H1 (cell line): ENCODE results near the gene ZC3H11A. TPM values are rescaled to one million over a fixed set of nuclear protein-coding genes. Genes with fewer than 3 reads are reported as not detected.

Experiments used
- CTCF ChIA-PET: fragments of 300-600 bp; sonication (Branson Sonifier 250); formaldehyde crosslinking; loops from one replicate; lab custom pipeline; 2021; ENCODE audit not compliant: partially characterized antibody; lab: Charles Lee
- POLR2A ChIA-PET: fragments of 300-600 bp; sonication (Branson Sonifier 250); formaldehyde crosslinking; loops from one replicate; lab custom pipeline; 2021; ENCODE audit warnings: inconsistent platforms; ENCODE audit not compliant: partially characterized antibody; lab: Charles Lee
- DNase-seq, 2 experiments: peaks; one replicate each; pipeline versions ENCODE4 v3.0.0 to v3.0.0-alpha.2; 2010 to 2022; ENCODE audit warnings: low spot score in 2 of 2, low read depth in 1 of 2, mixed read lengths in 1 of 2
- FAIRE-seq: peaks from 2 replicates; lab custom pipeline; 2011; peaks lifted over from hg19 to GRCh38; lab: Jason Lieb, UNC
- H2AFZ ChIP-seq: 2 replicates; pipeline ENCODE4 v1.8.1; 2012; ENCODE audit warnings: low read length, inconsistent platforms
- H2AK5ac ChIP-seq: 2 replicates; pipeline ENCODE4 v1.6.1; 2013; ENCODE audit warnings: low read depth, low read length
- H2BK120ac ChIP-seq: replicated peaks from 2 replicates; pipeline ENCODE3; 2013; ENCODE audit warnings: low read depth, low read length, inconsistent platforms
- H2BK12ac ChIP-seq: 2 replicates; pipeline ENCODE4 v1.6.1; 2013; ENCODE audit warnings: low read depth, low read length
- H2BK15ac ChIP-seq: 2 replicates; pipeline ENCODE4 v1.6.1; 2013; ENCODE audit warnings: low read length
- H2BK20ac ChIP-seq: 2 replicates; pipeline ENCODE4 v1.6.1; 2013; ENCODE audit warnings: low read length
- H2BK5ac ChIP-seq: 2 replicates; pipeline ENCODE4 v1.6.1; 2013; ENCODE audit warnings: low read depth, low read length
- H3K14ac ChIP-seq: 2 replicates; pipeline ENCODE4 v1.6.1; 2013; ENCODE audit warnings: inconsistent platforms; ENCODE audit not compliant: insufficient read length
- H3K18ac ChIP-seq: 2 replicates; pipeline ENCODE4 v1.6.1; 2013; ENCODE audit warnings: low read length; ENCODE audit errors: extremely low read depth
- H3K23ac ChIP-seq: 2 replicates; pipeline ENCODE4 v1.6.1; 2013; ENCODE audit warnings: inconsistent platforms; ENCODE audit not compliant: insufficient read length
- H3K23me2 ChIP-seq: 2 replicates; pipeline ENCODE4 v1.6.1; 2013; ENCODE audit warnings: low read depth, low read length
- H3K27ac ChIP-seq: 2 replicates; pipeline ENCODE4 v1.6.1; 2011; ENCODE audit warnings: low read depth, low read length, inconsistent platforms
- H3K27me3 ChIP-seq, 4 experiments: replicated peaks in 1 of 4; 1 replicate in 1 of 4; 2 replicates in 3 of 4; pipeline versions ENCODE4 v1.6.1 to v1.8.1; 2011 to 2013; ENCODE audit warnings: low read length in 3 of 4, mild to moderate bottlenecking in 3 of 4, inconsistent platforms in 2 of 4, mixed read lengths in 2 of 4, moderate library complexity in 1 of 4; ENCODE audit not compliant: control insufficient read depth in 3 of 4, insufficient read depth in 3 of 4; ENCODE audit errors: extremely low read depth in 1 of 4
- H3K36me3 ChIP-seq, 4 experiments: 2 replicates each; pipeline versions ENCODE4 v1.6.1 to v1.8.1; 2011 to 2013; ENCODE audit warnings: mild to moderate bottlenecking in 4 of 4, low read length in 3 of 4, moderate library complexity in 2 of 4, control low read depth in 1 of 4, inconsistent platforms in 1 of 4; ENCODE audit not compliant: insufficient read depth in 4 of 4, control insufficient read depth in 2 of 4
- H3K4ac ChIP-seq: replicated peaks from 2 replicates; pipeline ENCODE3; 2013; ENCODE audit warnings: low read length, low read depth, mixed read lengths, inconsistent platforms; ENCODE audit not compliant: insufficient read length
- H3K4me1 ChIP-seq, 4 experiments: replicated peaks in 1 of 4; 1 replicate in 1 of 4; 2 replicates in 3 of 4; pipeline versions ENCODE4 v1.6.1 to v1.8.1; 2011 to 2013; ENCODE audit warnings: low read length in 3 of 4, inconsistent platforms in 2 of 4, mixed read lengths in 1 of 4; ENCODE audit not compliant: insufficient read depth in 4 of 4, control insufficient read depth in 3 of 4
- H3K4me2 ChIP-seq, 2 experiments: 2 replicates each; pipeline versions ENCODE4 v1.6.1 to v1.8.1; 2011 to 2013; ENCODE audit warnings: low read depth in 2 of 2, low read length in 2 of 2, control low read depth in 1 of 2, inconsistent platforms in 1 of 2, mild to moderate bottlenecking in 1 of 2; ENCODE audit not compliant: insufficient read depth in 1 of 2
- H3K4me3 ChIP-seq, 4 experiments: fragments of 200-600, 300-600 bp in 1 of 4; sonication (generic), shearing (Covaris generic), sonication (Bioruptor Twin) in 1 of 4; 2 replicates each; pipeline versions ENCODE4 v1.5.1 to v1.8.1; 2011 to 2016; ENCODE audit warnings: low read length in 4 of 4, low read depth in 3 of 4, control low read depth in 2 of 4, inconsistent platforms in 2 of 4, mild to moderate bottlenecking in 2 of 4, mixed read lengths in 1 of 4, moderate library complexity in 1 of 4; ENCODE audit not compliant: insufficient read depth in 2 of 4; ENCODE audit errors: extremely low read depth in 1 of 4
- H3K56ac ChIP-seq: replicated peaks from 2 replicates; pipeline ENCODE3; 2013; ENCODE audit warnings: low read depth, mild to moderate bottlenecking, mixed read lengths, low read length, inconsistent platforms; ENCODE audit not compliant: insufficient read length
- H3K79me1 ChIP-seq: 2 replicates; pipeline ENCODE4 v1.6.1; 2013; ENCODE audit warnings: low read depth, low read length, control low read depth
- H3K79me2 ChIP-seq, 2 experiments: 2 replicates each; pipeline versions ENCODE4 v1.6.1 to v1.8.1; 2012 to 2013; ENCODE audit warnings: low read length in 2 of 2, mild to moderate bottlenecking in 2 of 2, inconsistent platforms in 1 of 2; ENCODE audit not compliant: insufficient read depth in 2 of 2, control insufficient read depth in 1 of 2
- H3K9ac ChIP-seq, 4 experiments: replicated peaks in 1 of 4; 1 replicate in 1 of 4; 2 replicates in 3 of 4; pipeline versions ENCODE4 v1.6.1 to v1.8.1; 2011 to 2013; ENCODE audit warnings: low read depth in 3 of 4, low read length in 3 of 4, control low read depth in 2 of 4, mild to moderate bottlenecking in 2 of 4, moderate library complexity in 2 of 4, inconsistent platforms in 1 of 4; ENCODE audit errors: extremely low read depth in 1 of 4
- H3K9me3 ChIP-seq, 2 experiments: 2 replicates each; pipeline versions ENCODE4 v1.6.1 to v1.8.1; 2012 to 2013; ENCODE audit warnings: mild to moderate bottlenecking in 2 of 2, moderate library complexity in 2 of 2, control low read depth in 1 of 2, inconsistent platforms in 1 of 2, low read depth in 1 of 2, low read length in 1 of 2, mixed read lengths in 1 of 2; ENCODE audit not compliant: insufficient read depth in 2 of 2
- H4K20me1 ChIP-seq, 2 experiments: replicated peaks in 1 of 2; 2 replicates each; pipeline versions ENCODE3 to v1.8.1; 2011 to 2013; ENCODE audit warnings: inconsistent platforms in 2 of 2, low read length in 2 of 2, mild to moderate bottlenecking in 1 of 2; ENCODE audit not compliant: insufficient read depth in 2 of 2, control insufficient read depth in 1 of 2
- H4K5ac ChIP-seq: 2 replicates; pipeline ENCODE4 v1.6.1; 2013; ENCODE audit warnings: low read length, low read depth, mixed read lengths, inconsistent platforms; ENCODE audit not compliant: insufficient read length
- H4K8ac ChIP-seq: 2 replicates; pipeline ENCODE4 v1.8.0; 2013; ENCODE audit warnings: mild to moderate bottlenecking, moderate library complexity, low read length, inconsistent platforms; ENCODE audit not compliant: insufficient read depth; ENCODE audit errors: extremely low read depth
- H4K91ac ChIP-seq: replicated peaks from 2 replicates; pipeline ENCODE3; 2013; ENCODE audit warnings: low read length, mixed read lengths, inconsistent platforms; ENCODE audit not compliant: insufficient read length
- CBX5 ChIP-seq: fragments of 300-800, 300-1000 bp; sonication (generic); IDR thresholded peaks from 2 replicates; pipeline ENCODE4 v1.7.1; 2016; ENCODE audit warnings: antibody characterized with exemption, low read length, low read depth
- JUND ChIP-seq: IDR thresholded peaks from 2 replicates; pipeline ENCODE4 v1.6.1; 2011; ENCODE audit warnings: mild to moderate bottlenecking, improper control_type of control experiment, low read length
- WGBS, 2 experiments: shearing (Covaris generic) in 1 of 2; methylation state at CpG; one replicate each; pipeline versions ENCODE4 v1.1.6 to v1.1.7; 2013 to 2015; ENCODE audit warnings: low lambda C conversion rate in 2 of 2, mixed read lengths in 2 of 2, inconsistent platforms in 1 of 2, low coverage in 1 of 2, missing lambda C conversion rate in 1 of 2; ENCODE audit not compliant: insufficient replicate concordance in 2 of 2, insufficient coverage in 1 of 2, insufficient read length in 1 of 2; ENCODE audit errors: extremely low coverage in 1 of 2, missing lambda C conversion rate in 1 of 2; 5-methylcytosine and 5-hydroxymethylcytosine counted together
- polyA plus RNA-seq, 7 experiments: library from polyadenylated mRNA; depleted of rRNA in 3 of 7; stranded (reverse) in 5 of 7; unstranded in 2 of 7; fragments of >200 nt in 5 of 7; fragments of 200-250 nt in 2 of 7; gene quantifications; 1 replicate in 5 of 7; 2 replicates in 1 of 7; 4 replicates in 1 of 7; pipeline versions ENCODE4 v1.2.1 to v1.2.3, GENCODE V29; 2011 to 2013; ENCODE audit warnings: missing spikeins in 2 of 7, mixed read lengths in 2 of 7
- total RNA-seq: library from RNA; stranded (reverse); fragmentation: NEBNext Ultra II Directional; extraction: Animal tissue kit (Norgen Biotek cat#: 25700); gene quantifications from 2 replicates; pipeline ENCODE4 v1.2.1, GENCODE V29; 2021

ZC3H11A gene
- total and polyA plus RNA-seq, 2 of the 8 experiments (the other 6 are each of a cell fraction or from before 2014, with no cell fraction given) = 37.2 to 105 TPM

- Histone ChIP-seq H3K4me2 (no peak overlapping the region), H3K9me3 (no peaks in the 10 kb centered on the region), H3K4me3 (no peak overlapping the region), H3K27ac (no peak overlapping the region), H2BK12ac (no peak overlapping the region), H4K8ac (no peak overlapping the region), H3K79me1 (no peaks in the 10 kb centered on the region), H3K14ac (no peak overlapping the region), H2BK120ac (no peak overlapping the region), H3K36me3 (no peaks in the 10 kb centered on the region), H4K5ac (no peak overlapping the region), H2BK5ac (no peak overlapping the region), H2BK20ac (no peak overlapping the region), H3K79me2 (no peaks in the 10 kb centered on the region), H4K91ac (no peak overlapping the region), H3K56ac (no peak overlapping the region), H3K4ac (no peak overlapping the region), H2AK5ac (no peak overlapping the region), H3K23me2 (no peaks in the 10 kb centered on the region), H3K4me1 (no peaks in the 10 kb centered on the region), H3K23ac (no peak overlapping the region), H4K20me1 (no peaks in the 10 kb centered on the region), H3K27me3 (no peaks in the 10 kb centered on the region), H3K9ac (no peak overlapping the region), H3K18ac (no peak overlapping the region), H2AFZ (no peak overlapping the region), H2BK15ac (no peak overlapping the region)
- CTCF ChIA-PET = no interaction called here
- POLR2A ChIA-PET = interaction anchor here (1.5 kb wide), 1 partner anchor 9 kb away, joined by 3 read pairs; no protein-coding TSS in a partner anchor
- no peak for DNase-seq
- no peak for FAIRE-seq
- WGBS, 2 experiments = 85% methylated on average over 3 of the region's 3 CpGs; no CpG with 5 or more reads in 1 of the 2 experiments
- TF ChIP-seq JUND (no peak), CBX5 (no peak)
Observed at GRCh38 chr1:203777596-203777995, 17.8 kb upstream of the ZC3H11A start.
